Panc1 (cell line): ENCODE results near the gene PHLDB2. TPM values are rescaled to one million over a fixed set of nuclear protein-coding genes. Genes with fewer than 3 reads are reported as not detected.
"Not testable (repeated sequence)": the region's sequence is repeated elsewhere in the genome, so short reads cannot be mapped to it uniquely, and the experiment has no call there.

Source experiments
- ATAC-seq: fragments of 200-7000 bp; cut with Tn5 transposase; 2 replicates; pipeline ENCODE4 v1.9.1; 2020; ENCODE audit warnings: mild to moderate bottlenecking, moderate library complexity
- BruUV-seq: library from RNA; stranded (reverse); fragments of 400-500 nt; replicated peaks from 2 replicates; lab custom pipeline; 2021; lab: Mats Ljungman, UMichigan
- CTCF ChIA-PET: fragments of 300-600 bp; sonication (Branson Sonifier 250); formaldehyde crosslinking; loops from one replicate; lab custom pipeline; 2022; ENCODE audit warnings: antibody characterized with exemption; lab: Charles Lee
- POLR2A ChIA-PET: fragments of 300-600 bp; sonication (Branson Sonifier 250); formaldehyde crosslinking; loops from one replicate; lab custom pipeline; 2022; ENCODE audit warnings: antibody characterized with exemption; lab: Charles Lee
- DNase-seq: peaks from one replicate; pipeline ENCODE4 v3.0.0-alpha.2; 2010; ENCODE audit warnings: low read depth, low spot score
- H3K27ac ChIP-seq: 2 replicates; pipeline ENCODE4 v1.5.1; 2011; ENCODE audit warnings: mild to moderate bottlenecking, low read length, inconsistent platforms
- H3K27me3 ChIP-seq: fragments of 200-500 bp; sonication (Bioruptor generic); 2 replicates; pipeline ENCODE4 v1.6.0; 2014; ENCODE audit warnings: low read length, inconsistent platforms; ENCODE audit not compliant: control insufficient read depth, insufficient read depth
- H3K36me3 ChIP-seq: fragments of 200-500 bp; sonication (Bioruptor generic); 2 replicates; pipeline ENCODE4 v1.5.1; 2014; ENCODE audit warnings: inconsistent platforms, mild to moderate bottlenecking, low read length, moderate library complexity; ENCODE audit not compliant: control insufficient read depth, insufficient read depth
- H3K4me1 ChIP-seq: 2 replicates; pipeline ENCODE4 v1.5.1; 2011; ENCODE audit warnings: inconsistent platforms, mild to moderate bottlenecking, low read length, moderate library complexity; ENCODE audit not compliant: control insufficient read depth, insufficient read depth
- H3K4me3 ChIP-seq, 2 experiments: 2 replicates each; pipeline ENCODE4 v1.5.1; 2011 to 2012; ENCODE audit warnings: low read depth in 2 of 2, low read length in 2 of 2, mild to moderate bottlenecking in 2 of 2, inconsistent platforms in 1 of 2, moderate library complexity in 1 of 2
- H3K9me3 ChIP-seq: fragments of 200-500 bp; sonication (Bioruptor generic); 2 replicates; pipeline ENCODE4 v1.5.1; 2014; ENCODE audit warnings: low read depth, mild to moderate bottlenecking, inconsistent platforms, low read length, moderate library complexity; ENCODE audit not compliant: control insufficient read depth, insufficient read depth
- CTCF ChIP-seq: fragments of 450-650 bp; IDR thresholded peaks from 2 replicates; pipeline ENCODE4 v1.5.1; 2017; ENCODE audit warnings: mild to moderate bottlenecking
- POLR2AphosphoS5 ChIP-seq: IDR thresholded peaks from 2 replicates; pipeline ENCODE4 v1.6.1; 2012; ENCODE audit warnings: mild to moderate bottlenecking, low read depth, low read length, moderate library complexity
- REST ChIP-seq, 2 experiments: IDR thresholded peaks; 2 replicates each; pipeline ENCODE4 v1.6.1; 2011 to 2012; ENCODE audit warnings: low read depth in 2 of 2, control low read depth in 1 of 2, low read length in 1 of 2, mild to moderate bottlenecking in 1 of 2, moderate library complexity in 1 of 2; ENCODE audit not compliant: insufficient read depth in 1 of 2
- SIN3A ChIP-seq: IDR thresholded peaks from 2 replicates; pipeline ENCODE4 v1.6.1; 2012; ENCODE audit warnings: low read depth, mild to moderate bottlenecking, low read length, moderate library complexity, borderline replicate concordance; ENCODE audit not compliant: insufficient read depth
- TCF7L2 ChIP-seq: IDR thresholded peaks from 2 replicates; pipeline ENCODE4 v1.6.1; 2011; ENCODE audit warnings: mild to moderate bottlenecking, low read depth, low read length, inconsistent platforms
- in situ Hi-C: cut with HindIII; loops from 2 replicates; pipeline ENCODE4 v1.10.0; 2016; ENCODE audit warnings: low sequenced_read_pairs, low pct_unique_long_range_greater_than_20kb
- intact Hi-C: fragments of 100-400 bp; cut with micrococcal nuclease; formaldehyde crosslinking; loops from one replicate; pipeline ENCODE4 v1.10.0; 2022; ENCODE audit not compliant: unreplicated experiment
- total RNA-seq: library from RNA; stranded (reverse); gene quantifications from one replicate; pipeline ENCODE4 v1.2.1, GENCODE V29; 2021; ENCODE audit not compliant: unreplicated experiment

PHLDB2 gene
- total RNA-seq, 1 experiment from 2014 or later = 11.3 TPM

- BruUV-seq = no TSS peak
- intact Hi-C loops = no loop called here
- TF ChIP-seq SIN3A (no peak), CTCF (no peak), POLR2AphosphoS5 (no peak), TCF7L2 (no peak), REST (IDR thresholded peaks at IDR 0.05; ENCODE audit: insufficient read depth in 1 of 2, low read depth in 2 of 2, low read length in 1 of 2) (no peak)
- ATAC-seq = no peak
- Histone ChIP-seq H3K27me3 (no peaks in the 10 kb centered on the region), H3K4me3 (no peak overlapping the region), H3K9me3 (no peaks in the 10 kb centered on the region), H3K36me3 (no peaks in the 10 kb centered on the region), H3K4me1 (no peaks in the 10 kb centered on the region), H3K27ac (no peak overlapping the region)
- DNase-seq = no peak
- ChIA-PET CTCF (no interaction called here), POLR2A (no interaction called here)
- in situ Hi-C loops = no loop called here
Observed at GRCh38 chr3:111813441-111813840, 45.6 kb upstream of the PHLDB2 start.

GRCh38 chr3:111813979-111814378 lies 45.1 kb upstream of the PHLDB2 start:
- POLR2A ChIA-PET = interaction anchor here (0.6 kb wide), 1 partner anchor 100 kb away, joined by 3 read pairs; no protein-coding TSS in a partner anchor
- no peak for ATAC-seq
- TF ChIP-seq SIN3A = no peak
- TF ChIP-seq TCF7L2 = no peak
- no peak for TF ChIP-seq POLR2AphosphoS5
- no peak for TF ChIP-seq REST (IDR thresholded peaks at IDR 0.05; ENCODE audit: insufficient read depth in 1 of 2, low read depth in 2 of 2, low read length in 1 of 2)
- no peak for TF ChIP-seq CTCF
- no peak overlapping the region for H3K27ac ChIP-seq
- H3K4me1 ChIP-seq = no peaks in the 10 kb centered on the region
- intact Hi-C loops = no loop called here
- DNase-seq = no peak
- no peaks in the 10 kb centered on the region for H3K27me3 ChIP-seq
- no peaks in the 10 kb centered on the region for H3K36me3 ChIP-seq
- no TSS peak for BruUV-seq
- CTCF ChIA-PET = no interaction called here
- in situ Hi-C loops = no loop called here
- H3K4me3 ChIP-seq = no peak overlapping the region
- no peaks in the 10 kb centered on the region for H3K9me3 ChIP-seq

GRCh38 chr3:111816771-111817170 lies 42.3 kb upstream of the PHLDB2 start:
- POLR2A ChIA-PET, intact Hi-C loops: not testable (repeated sequence)

More at GRCh38 chr3:111816771-111817170, 42.3 kb upstream of the PHLDB2 start:
- H3K9me3 ChIP-seq, in situ Hi-C loops, DNase-seq, ATAC-seq, CTCF ChIA-PET, H3K36me3 ChIP-seq, H3K27ac ChIP-seq, H3K4me1 ChIP-seq, H3K27me3 ChIP-seq, H3K4me3 ChIP-seq, BruUV-seq: not testable (repeated sequence)
